Measurements from ENCODE around the gene KLF18.
"Not testable (repeated sequence)": the region's sequence is repeated elsewhere in the genome, so short reads cannot be mapped to it uniquely, and the experiment has no call there.

KLF18 gene

GRCh38 chr1:44146536-44147361 lies 5.3 kb upstream of the KLF18 start:
- TF ChIP-seq EZH2phosphoT487 (IDR thresholded peaks at IDR 0.05; ENCODE audit: low read depth): no peak
- H3K4me2 ChIP-seq (ENCODE audit: low read length): no peak overlapping the region
- no peaks in the 10 kb centered on the region for H3K79me2 ChIP-seq (ENCODE audit: low read length)
- H2AFZ ChIP-seq (ENCODE audit: low read depth, low read length): no peak overlapping the region
- H3K27me3 ChIP-seq (ENCODE audit: low read depth, low read length): no peaks in the 10 kb centered on the region
- H4K20me1 ChIP-seq (ENCODE audit: insufficient read depth, low read length): no peaks in the 10 kb centered on the region
- H3K9ac ChIP-seq (ENCODE audit: low read length): no peak overlapping the region
- no peak overlapping the region for H3K4me3 ChIP-seq (ENCODE audit: low read length)
- H3K9me3 ChIP-seq (ENCODE audit: insufficient read depth, low read length): no peaks in the 10 kb centered on the region
- no peaks in the 10 kb centered on the region for H3K36me3 ChIP-seq (replicated peaks; ENCODE audit: low read depth, low read length)
- peaks cover 10% of the 10 kb centered on the region for H3K4me1 ChIP-seq (ENCODE audit: low read length)
- no peak overlapping the region for H3K27ac ChIP-seq (ENCODE audit: low read length)

- Histone ChIP-seq H4K20me1 (ENCODE audit: insufficient read depth, low read length) (no peaks in the 10 kb centered on the region), H3K79me2 (ENCODE audit: low read length) (no peaks in the 10 kb centered on the region), H3K27me3 (ENCODE audit: low read depth, low read length) (0 out of 2 replicates have a peak, but pooled peaks cover 3% of the 10 kb centered on the region), H3K4me1 (ENCODE audit: low read length) (no peaks in the 10 kb centered on the region), H3K27ac (ENCODE audit: low read length) (no peak overlapping the region), H3K36me3 (replicated peaks; ENCODE audit: low read depth, low read length) (no peaks in the 10 kb centered on the region), H3K4me2 (ENCODE audit: low read length) (no peak overlapping the region), H3K4me3 (ENCODE audit: low read length) (no peak overlapping the region), H2AFZ (ENCODE audit: low read depth, low read length) (no peak overlapping the region), H3K9ac (ENCODE audit: low read length) (no peak overlapping the region), H3K9me3 (ENCODE audit: insufficient read depth, low read length) (no peaks in the 10 kb centered on the region)
- TF ChIP-seq CTCF (IDR thresholded peaks at IDR 0.05; ENCODE audit: low read depth, low read length) (no peak), EZH2phosphoT487 (IDR thresholded peaks at IDR 0.05; ENCODE audit: low read depth) (no peak)
Measured at GRCh38 chr1:44144962-44145756, 3.7 kb upstream of the KLF18 start.

- not testable (repeated sequence) for H3K27me3 ChIP-seq (ENCODE audit: low read depth, low read length); H3K9ac ChIP-seq (ENCODE audit: low read length); H3K79me2 ChIP-seq (ENCODE audit: low read length); H3K4me2 ChIP-seq (ENCODE audit: low read length); H4K20me1 ChIP-seq (ENCODE audit: insufficient read depth, low read length); H3K36me3 ChIP-seq (replicated peaks; ENCODE audit: low read depth, low read length); H3K4me1 ChIP-seq (ENCODE audit: low read length); H3K9me3 ChIP-seq (ENCODE audit: insufficient read depth, low read length); H3K27ac ChIP-seq (ENCODE audit: low read length); H3K4me3 ChIP-seq (ENCODE audit: low read length); H2AFZ ChIP-seq (ENCODE audit: low read depth, low read length)
Measured at GRCh38 chr1:44139565-44139964, 1.9 kb downstream of the KLF18 start.

GRCh38 chr1:44138239-44138638 lies 3.2 kb downstream of the KLF18 start:
- H3K4me1 ChIP-seq (ENCODE audit: low read length): no peaks in the 10 kb centered on the region
- no peak overlapping the region for H3K4me3 ChIP-seq (ENCODE audit: low read length)
- H3K27me3 ChIP-seq (ENCODE audit: low read depth, low read length): 0 out of 2 replicates have a peak, but pooled peaks cover 3% of the 10 kb centered on the region
- no peaks in the 10 kb centered on the region for H4K20me1 ChIP-seq (ENCODE audit: insufficient read depth, low read length)
- H3K9me3 ChIP-seq (ENCODE audit: insufficient read depth, low read length): no peaks in the 10 kb centered on the region
- no peaks in the 10 kb centered on the region for H3K79me2 ChIP-seq (ENCODE audit: low read length)
- H3K36me3 ChIP-seq (replicated peaks; ENCODE audit: low read depth, low read length): no peaks in the 10 kb centered on the region
- no peak overlapping the region for H3K4me2 ChIP-seq (ENCODE audit: low read length)
- H3K9ac ChIP-seq (ENCODE audit: low read length): no peak overlapping the region
- H2AFZ ChIP-seq (ENCODE audit: low read depth, low read length): no peak overlapping the region
- TF ChIP-seq CTCF (IDR thresholded peaks at IDR 0.05; ENCODE audit: low read depth, low read length) (no peak), EZH2phosphoT487 (IDR thresholded peaks at IDR 0.05; ENCODE audit: low read depth) (no peak)
- no peak overlapping the region for H3K27ac ChIP-seq (ENCODE audit: low read length)

- no peak overlapping the region for H3K9ac ChIP-seq (ENCODE audit: low read length)
Measured at GRCh38 chr1:44135886-44136285, 5.5 kb downstream of the KLF18 start.

More at GRCh38 chr1:44135886-44136285, 5.5 kb downstream of the KLF18 start:
- Histone ChIP-seq H3K4me3 (ENCODE audit: low read length) (no peak overlapping the region), H3K79me2 (ENCODE audit: low read length) (no peaks in the 10 kb centered on the region), H2AFZ (ENCODE audit: low read depth, low read length) (no peak overlapping the region), H3K27ac (ENCODE audit: low read length) (no peak overlapping the region), H3K27me3 (ENCODE audit: low read depth, low read length) (0 out of 2 replicates have a peak, but pooled peaks cover under 1% of the 10 kb centered on the region), H4K20me1 (ENCODE audit: insufficient read depth, low read length) (no peaks in the 10 kb centered on the region), H3K9me3 (ENCODE audit: insufficient read depth, low read length) (no peaks in the 10 kb centered on the region), H3K36me3 (replicated peaks; ENCODE audit: low read depth, low read length) (no peaks in the 10 kb centered on the region), H3K4me2 (ENCODE audit: low read length) (no peak overlapping the region), H3K4me1 (ENCODE audit: low read length) (no peaks in the 10 kb centered on the region)
- TF ChIP-seq EZH2phosphoT487 (IDR thresholded peaks at IDR 0.05; ENCODE audit: low read depth) (no peak), CTCF (IDR thresholded peaks at IDR 0.05; ENCODE audit: low read depth, low read length) (no peak)
